Measurements from ENCODE around the gene BORCS6. TPM values are rescaled to one million over a fixed set of nuclear protein-coding genes. Genes with fewer than 3 reads are reported as not detected.

The BORCS6 gene
- total RNA-seq, 1 donor from 2014 or later, result 5.5 TPM

DNA sequence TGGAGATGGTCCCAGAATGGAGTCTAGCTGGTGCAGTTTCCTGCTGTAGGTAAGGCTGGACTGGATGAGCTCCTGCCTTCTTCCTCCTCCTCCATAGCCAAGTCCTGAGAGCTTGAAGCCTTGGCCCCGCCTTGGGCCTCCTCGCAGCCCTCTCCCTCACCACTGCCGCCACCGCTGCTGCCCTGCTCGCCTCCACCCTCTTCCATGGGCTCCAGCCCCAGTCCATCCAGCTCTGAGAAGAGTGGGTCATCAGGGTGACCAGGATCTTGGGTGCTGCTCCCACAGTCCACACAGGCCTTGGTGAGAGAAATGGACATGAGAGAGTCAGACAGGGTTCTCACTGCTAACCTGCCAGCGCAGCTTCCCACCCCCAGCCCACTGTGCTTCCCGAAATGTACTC is 48.9 kb downstream of the BORCS6 start:
- Mint-ChIP-seq H3K4me3 (peak overlapping the region; percentile 31), H3K36me3 (ENCODE audit: low read depth) (peaks cover under 1% of the 10 kb centered on the region)

DNA sequence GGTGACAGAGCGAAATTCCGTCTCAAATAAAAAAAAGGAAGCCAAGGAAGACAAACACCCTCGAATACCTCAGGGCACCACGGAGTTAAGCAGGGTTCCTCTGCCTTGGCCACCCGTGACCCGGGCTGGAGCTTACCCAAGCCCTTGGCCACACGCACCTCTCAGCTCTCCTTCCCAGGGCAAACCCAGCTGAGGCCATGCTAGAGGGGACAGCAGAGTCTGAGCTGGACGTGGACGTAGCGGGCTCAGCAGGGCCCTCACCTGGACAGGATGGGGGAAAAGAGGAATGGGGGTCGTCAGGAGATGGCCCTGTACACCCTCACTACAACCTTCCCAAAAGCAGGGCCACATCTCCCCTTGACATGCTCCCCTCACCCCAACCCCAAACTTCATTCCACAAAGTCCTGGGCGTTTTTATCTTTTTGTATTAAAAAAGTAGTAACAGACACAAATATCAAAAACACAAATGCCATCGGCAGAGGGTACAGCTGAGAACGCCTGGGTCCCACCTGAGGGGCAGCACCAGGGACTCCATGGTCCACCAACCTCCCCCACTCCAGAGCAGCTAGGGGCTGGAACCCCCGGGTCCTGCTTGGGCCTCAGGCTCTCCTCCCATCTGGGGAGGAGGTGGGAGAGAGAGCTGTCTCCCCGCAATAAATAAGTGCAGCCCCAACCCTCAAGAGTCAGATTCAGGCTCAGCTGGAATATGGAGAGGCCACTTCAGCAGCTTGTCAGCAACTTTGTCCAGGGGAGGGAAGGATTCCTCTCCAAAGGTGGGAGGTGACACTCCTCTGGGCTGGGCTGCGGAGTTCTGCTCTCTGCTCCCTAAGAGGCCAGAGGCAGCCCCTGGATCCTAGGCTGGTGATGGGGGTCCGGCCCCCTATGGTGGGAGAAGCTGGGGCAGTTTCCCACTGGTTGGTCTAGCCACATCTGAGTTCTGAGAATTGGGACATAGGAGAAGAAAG is 49.6 kb downstream of the BORCS6 start:
- DNase-seq (ENCODE audit: low read depth, low spot score), result no peak
- TF ChIP-seq, protein P1, sequence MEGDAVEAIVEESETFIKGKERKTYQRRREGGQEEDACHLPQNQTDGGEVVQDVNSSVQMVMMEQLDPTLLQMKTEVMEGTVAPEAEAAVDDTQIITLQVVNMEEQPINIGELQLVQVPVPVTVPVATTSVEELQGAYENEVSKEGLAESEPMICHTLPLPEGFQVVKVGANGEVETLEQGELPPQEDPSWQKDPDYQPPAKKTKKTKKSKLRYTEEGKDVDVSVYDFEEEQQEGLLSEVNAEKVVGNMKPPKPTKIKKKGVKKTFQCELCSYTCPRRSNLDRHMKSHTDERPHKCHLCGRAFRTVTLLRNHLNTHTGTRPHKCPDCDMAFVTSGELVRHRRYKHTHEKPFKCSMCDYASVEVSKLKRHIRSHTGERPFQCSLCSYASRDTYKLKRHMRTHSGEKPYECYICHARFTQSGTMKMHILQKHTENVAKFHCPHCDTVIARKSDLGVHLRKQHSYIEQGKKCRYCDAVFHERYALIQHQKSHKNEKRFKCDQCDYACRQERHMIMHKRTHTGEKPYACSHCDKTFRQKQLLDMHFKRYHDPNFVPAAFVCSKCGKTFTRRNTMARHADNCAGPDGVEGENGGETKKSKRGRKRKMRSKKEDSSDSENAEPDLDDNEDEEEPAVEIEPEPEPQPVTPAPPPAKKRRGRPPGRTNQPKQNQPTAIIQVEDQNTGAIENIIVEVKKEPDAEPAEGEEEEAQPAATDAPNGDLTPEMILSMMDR (conservative IDR thresholded peaks at IDR 0.05), result no peak
- Mint-ChIP-seq H3K4me3 (peak overlapping the region; percentile 48), H3K27ac (ENCODE audit: unreplicated experiment) (no peak overlapping the region), H3K9me3 (no peaks in the 10 kb centered on the region), H3K36me3 (ENCODE audit: low read depth) (no peaks in the 10 kb centered on the region), H3K4me1 (no peaks in the 10 kb centered on the region), H3K27me3 (ENCODE audit: low read depth) (peaks cover 3% of the 10 kb centered on the region)

More for the DNA sequence above, 48.9 kb downstream of the BORCS6 start:
- Mint-ChIP-seq H3K27me3 (ENCODE audit: low read depth) (peaks cover 3% of the 10 kb centered on the region), H3K4me1 (no peaks in the 10 kb centered on the region), H3K27ac (ENCODE audit: unreplicated experiment) (peak overlapping the region; percentile 44), H3K9me3 (no peaks in the 10 kb centered on the region)
- DNase-seq (ENCODE audit: low read depth, low spot score), result no peak
- TF ChIP-seq, protein P1 (conservative IDR thresholded peaks at IDR 0.05), result no peak

DNA sequence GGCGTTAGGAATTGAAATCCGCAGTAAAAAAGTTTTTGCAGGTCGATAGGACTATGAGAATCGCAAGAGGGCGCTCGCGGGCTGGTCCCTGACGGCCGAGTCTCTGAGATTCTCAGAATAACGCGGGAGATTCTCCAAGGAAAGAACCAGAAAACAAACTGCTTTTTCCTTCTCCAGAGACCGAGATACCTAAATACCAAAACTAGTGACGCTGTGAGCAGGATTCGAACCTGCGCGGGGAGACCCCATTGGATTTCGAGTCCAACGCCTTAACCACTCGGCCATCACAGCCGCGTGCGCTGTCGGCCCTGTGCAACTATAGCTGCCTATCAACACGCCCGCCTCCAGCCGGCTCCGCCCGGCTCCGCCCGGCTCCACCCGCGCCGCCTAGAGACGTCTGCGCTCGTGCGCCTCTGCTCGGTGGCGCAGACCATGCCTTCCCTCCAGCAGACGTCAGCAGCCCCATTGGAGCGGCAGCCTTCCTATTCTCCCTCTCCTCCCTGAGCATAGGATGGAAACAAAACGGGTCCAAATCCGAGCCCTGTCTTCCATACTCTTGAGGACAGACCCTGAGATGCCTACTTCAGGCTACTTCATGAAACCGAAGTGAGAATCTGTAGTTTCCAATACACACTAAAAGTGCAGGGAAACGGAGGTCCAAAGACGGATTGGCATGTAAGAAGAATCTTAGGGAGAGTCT is 51.2 kb downstream of the BORCS6 start:
- TF ChIP-seq, protein P1 (conservative IDR thresholded peaks at IDR 0.05), result peak; percentile 94
- Mint-ChIP-seq H3K36me3 (ENCODE audit: low read depth) (no peaks in the 10 kb centered on the region), H3K27ac (ENCODE audit: unreplicated experiment) (no peak overlapping the region), H3K4me3 (no peak overlapping the region), H3K4me1 (peaks cover 3% of the 10 kb centered on the region), H3K27me3 (ENCODE audit: low read depth) (peaks cover 3% of the 10 kb centered on the region), H3K9me3 (no peaks in the 10 kb centered on the region)
- peak; percentile 99 for DNase-seq (ENCODE audit: low read depth, low spot score)

DNA sequence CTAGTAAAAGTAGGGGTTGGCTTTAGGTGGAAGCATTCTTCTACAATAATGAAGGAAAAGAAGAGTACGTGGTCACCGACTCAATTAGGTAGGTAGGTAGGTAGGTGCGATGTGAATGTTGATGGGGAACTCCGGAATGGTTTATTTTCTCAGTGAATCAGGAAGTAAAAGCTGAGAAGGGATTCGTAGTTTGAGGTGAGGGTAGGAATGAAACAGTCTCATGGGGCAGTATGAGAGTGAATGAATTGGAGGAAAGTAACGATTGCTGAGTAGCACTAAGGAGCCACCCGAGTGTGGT is 51.7 kb downstream of the BORCS6 start:
- H3K27ac Mint-ChIP-seq (ENCODE audit: unreplicated experiment), result no peak overlapping the region
- H3K4me1 Mint-ChIP-seq, result peaks cover 6% of the 10 kb centered on the region
- TF ChIP-seq, protein P1 (conservative IDR thresholded peaks at IDR 0.05), result no peak
- H3K9me3 Mint-ChIP-seq, result no peaks in the 10 kb centered on the region
- no peaks in the 10 kb centered on the region for H3K36me3 Mint-ChIP-seq (ENCODE audit: low read depth)
- peaks cover 3% of the 10 kb centered on the region for H3K27me3 Mint-ChIP-seq (ENCODE audit: low read depth)
- no peak for DNase-seq (ENCODE audit: low read depth, low spot score)
- no peak overlapping the region for H3K4me3 Mint-ChIP-seq

Small RNAs within 50 kb of the gene (microRNA-seq; reads per million reads assigned to microRNA genes)
- gene MIR4521 (1,132 reads per million, percentile 82 among the genes with 10 or more reads in this experiment), gene MIR6883 (not detected)

Other genes starting within 250 kb of the BORCS6 start
- gene GUCY2D, start 187.6 kb downstream of the BORCS6 start, total RNA-seq, result not detected in 2 replicates
- gene ALOX15B, start 151.1 kb downstream of the BORCS6 start, total RNA-seq, result not detected in 2 replicates
- gene ALOX12B, start 102.5 kb downstream of the BORCS6 start, total RNA-seq, result not detected in 2 replicates
- gene ALOXE3, start 71.7 kb downstream of the BORCS6 start, total RNA-seq, result 0.09 TPM in 1 of 2 replicates, not detected in the other
- 0.41 and 0.56 TPM in 2 replicates for gene HES7, start 66.1 kb downstream of the BORCS6 start, total RNA-seq
- gene PER1, start 37.8 kb downstream of the BORCS6 start, total RNA-seq, result 38.3 and 51.6 TPM in 2 replicates
- gene VAMP2, start 27.2 kb downstream of the BORCS6 start, total RNA-seq, result 47.2 and 49.7 TPM in 2 replicates
- gene TMEM107, start 13.8 kb downstream of the BORCS6 start, total RNA-seq, result 41.4 and 45.7 TPM in 2 replicates
- 176 and 186 TPM in 2 replicates for gene AURKB, start 20.4 kb upstream of the BORCS6 start, total RNA-seq
- 39.7 and 44.8 TPM in 2 replicates for gene CTC1, start 57.9 kb upstream of the BORCS6 start, total RNA-seq
- gene PFAS, start 59.1 kb upstream of the BORCS6 start, total RNA-seq, result 201 and 217 TPM in 2 replicates
- 48.5 and 51.0 TPM in 2 replicates for gene RANGRF, start 98.5 kb upstream of the BORCS6 start, total RNA-seq
- gene SLC25A35, start 105.2 kb upstream of the BORCS6 start, total RNA-seq, result 2.3 and 3.5 TPM in 2 replicates
- gene ARHGEF15, start 120.1 kb upstream of the BORCS6 start, total RNA-seq, result not detected in 2 replicates
- gene ODF4, start 149.7 kb upstream of the BORCS6 start, total RNA-seq, result not detected in 2 replicates
- gene RPL26, start 193.0 kb upstream of the BORCS6 start, total RNA-seq, result 1,793 and 1,885 TPM in 2 replicates
- not detected in 2 replicates for gene RNF222, start 207.6 kb upstream of the BORCS6 start, total RNA-seq
- 34.1 and 34.3 TPM in 2 replicates for gene NDEL1, start 245.7 kb upstream of the BORCS6 start, total RNA-seq